Epithelial cell of prostate (primary cell): ENCODE results near the gene DDX43.
"Not testable (repeated sequence)": the region's sequence is repeated elsewhere in the genome, so short reads cannot be mapped to it uniquely, and the experiment has no call there.

Source experiments
- DNase-seq: peaks from one replicate; pipeline ENCODE4 v3.0.0-alpha.2; 2011; ENCODE audit warnings: low read depth, low spot score
- H3K27ac ChIP-seq: fragments of 450-650 bp; 2 replicates; pipeline ENCODE4 v1.5.1; 2017; ENCODE audit warnings: mild to moderate bottlenecking

DDX43 gene

DNA sequence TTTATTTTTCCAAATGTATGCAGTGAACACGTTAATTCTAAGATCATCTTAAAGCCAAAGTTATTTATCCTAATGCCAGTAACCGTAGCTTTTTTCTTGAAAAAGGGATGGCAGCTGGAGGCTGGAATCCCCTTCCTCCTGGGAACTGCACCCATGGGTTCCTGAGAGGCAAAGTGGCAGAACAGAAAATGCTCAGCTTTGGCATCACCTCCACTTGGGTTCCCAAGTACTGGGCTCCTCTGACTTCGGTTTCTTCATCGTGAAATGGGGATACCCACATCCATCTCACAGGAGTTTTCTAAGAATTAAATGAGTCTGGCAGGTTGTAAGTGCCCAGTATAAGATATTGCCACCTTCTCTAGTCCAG lies 6.2 kb upstream of the DDX43 start:
- DNase-seq: no peak
- H3K27ac ChIP-seq: peak overlapping the region; percentile 58

DNA sequence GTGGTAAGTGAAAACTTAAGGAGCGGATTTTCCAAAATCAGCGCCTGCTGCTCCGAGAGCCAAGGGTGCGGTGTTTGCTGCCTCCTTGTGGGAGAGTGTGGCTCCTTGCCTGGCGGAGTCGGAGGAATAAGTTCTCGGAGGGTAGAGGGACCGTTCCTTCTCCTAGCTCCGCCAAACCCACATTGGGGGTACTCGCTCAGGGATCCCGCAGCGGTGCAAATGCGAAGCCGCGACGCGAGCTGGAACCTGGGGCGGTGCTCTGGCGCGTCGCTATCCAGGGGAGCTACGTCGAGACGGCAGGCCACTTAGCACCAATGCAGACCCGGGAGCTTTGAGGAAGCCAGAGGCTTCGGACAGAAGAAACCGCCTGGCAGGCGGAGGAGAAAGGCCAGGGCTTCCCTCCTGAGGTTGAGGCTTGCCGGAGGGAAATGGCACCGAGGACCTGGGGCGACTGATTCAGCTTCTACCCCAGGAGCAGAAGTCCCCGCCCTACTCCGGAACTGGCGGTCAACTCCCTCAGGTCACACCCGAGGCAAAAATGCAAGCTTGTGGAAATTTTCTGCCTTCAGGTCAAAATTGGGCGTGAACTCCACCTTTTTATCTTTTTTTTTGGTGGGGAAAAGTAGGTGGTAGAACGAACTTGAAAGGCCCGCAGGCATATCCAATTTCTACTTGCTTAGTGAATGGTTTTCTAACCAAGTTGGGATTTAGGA lies 5.7 kb upstream of the DDX43 start:
- no peak for DNase-seq
- peak overlapping the region; percentile 58 for H3K27ac ChIP-seq

DNA sequence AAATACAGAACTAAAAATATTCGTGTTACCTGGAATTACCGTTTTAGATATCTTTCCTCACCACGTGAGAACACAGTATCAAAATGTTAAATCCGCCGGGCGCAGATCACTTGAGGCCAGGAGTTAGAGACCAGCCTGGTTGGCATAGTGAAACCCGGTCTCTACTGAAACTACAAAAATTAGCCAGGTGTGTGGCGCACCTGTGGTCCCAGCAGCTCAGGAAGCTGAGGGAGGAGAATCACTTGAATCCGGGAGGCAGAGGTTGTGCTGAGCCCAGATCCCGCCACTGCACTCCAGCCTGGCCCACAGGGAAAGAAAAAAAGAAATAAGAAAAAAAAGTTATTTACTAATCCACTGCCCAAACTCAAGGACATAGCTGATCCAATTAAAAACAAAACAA lies 4.8 kb upstream of the DDX43 start:
- no peak overlapping the region for H3K27ac ChIP-seq
- no peak for DNase-seq

DNA sequence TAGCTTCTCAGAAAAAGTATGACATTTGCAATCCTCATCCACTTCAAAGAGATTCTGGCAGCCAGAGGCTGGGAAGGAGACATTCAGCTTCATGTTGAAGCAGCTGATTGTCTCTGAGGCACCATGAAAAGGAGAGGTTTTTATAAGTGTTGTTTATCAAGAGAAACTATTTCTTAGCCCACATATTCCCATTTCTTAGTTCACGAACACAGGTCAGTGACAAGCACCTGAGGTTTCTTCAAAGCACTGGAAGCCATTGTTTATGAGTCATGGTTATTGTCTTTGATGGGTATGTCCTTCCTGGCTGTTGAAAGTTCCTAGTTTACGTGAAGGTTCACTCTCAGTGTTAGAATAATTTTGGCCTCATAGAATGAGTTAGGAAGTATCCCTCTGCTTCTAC lies 3.0 kb upstream of the DDX43 start:
- H3K27ac ChIP-seq: no peak overlapping the region
- no peak for DNase-seq

DNA sequence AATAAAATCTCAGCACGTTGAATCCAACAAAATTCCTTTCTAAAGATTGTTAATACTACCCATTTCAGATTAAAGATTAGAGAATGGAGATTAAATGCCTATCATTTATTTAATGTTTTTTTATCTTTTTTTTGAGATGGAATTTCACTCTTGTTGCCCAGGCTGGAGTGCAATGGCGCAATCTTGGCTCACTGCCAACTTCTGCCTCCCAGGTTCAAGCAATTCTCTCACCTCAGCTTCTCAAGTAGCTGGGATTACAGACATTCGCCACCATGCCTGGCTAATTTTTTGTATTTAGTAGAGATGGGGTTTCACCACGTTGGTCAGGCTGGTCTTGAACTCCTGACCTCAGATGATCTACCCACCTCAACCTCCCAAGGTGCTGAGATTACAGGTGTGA lies 2.4 kb upstream of the DDX43 start:
- not testable (repeated sequence) for DNase-seq, H3K27ac ChIP-seq

DNA sequence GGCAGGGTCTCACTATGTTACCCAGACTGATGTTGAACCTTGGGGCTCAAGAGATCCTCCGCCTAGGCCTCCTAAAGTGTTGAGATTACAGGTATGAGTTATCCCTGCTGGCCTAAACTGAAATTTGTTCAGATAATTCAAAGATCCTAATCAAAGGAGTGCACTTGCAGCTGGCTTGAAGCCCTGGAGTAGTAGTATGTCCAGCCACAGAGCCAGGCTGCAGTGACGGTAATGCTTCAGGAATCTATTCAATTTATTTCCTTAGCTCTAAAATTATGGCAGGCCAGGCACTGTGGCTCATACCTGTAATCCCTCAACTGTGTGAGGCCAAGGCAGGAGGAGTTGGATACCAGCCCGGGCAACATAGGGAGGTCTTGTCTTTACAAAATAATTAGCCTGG lies 1.4 kb upstream of the DDX43 start:
- DNase-seq: no peak
- H3K27ac ChIP-seq: no peak overlapping the region

DNA sequence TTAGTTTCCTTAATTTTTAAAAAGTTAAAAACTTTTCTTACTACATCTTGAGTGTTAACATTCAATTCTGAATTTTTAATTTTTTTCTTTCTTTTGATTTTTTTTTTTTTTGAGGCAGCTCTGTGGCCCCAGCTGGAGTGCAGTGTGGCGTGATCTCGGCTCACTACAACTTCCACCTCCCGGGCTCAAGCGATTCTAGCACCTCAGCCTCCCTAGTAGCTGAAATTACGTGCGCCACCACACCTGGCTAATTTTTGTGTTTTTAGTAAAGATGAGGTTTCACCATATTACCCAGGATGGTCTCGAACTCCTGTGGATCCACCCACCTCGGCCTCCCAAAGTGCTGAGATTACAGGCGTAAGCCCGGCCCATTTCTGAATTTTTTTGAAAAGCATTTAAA lies 1.2 kb downstream of the DDX43 start:
- H3K27ac ChIP-seq: no peak overlapping the region
- DNase-seq: no peak

DNA sequence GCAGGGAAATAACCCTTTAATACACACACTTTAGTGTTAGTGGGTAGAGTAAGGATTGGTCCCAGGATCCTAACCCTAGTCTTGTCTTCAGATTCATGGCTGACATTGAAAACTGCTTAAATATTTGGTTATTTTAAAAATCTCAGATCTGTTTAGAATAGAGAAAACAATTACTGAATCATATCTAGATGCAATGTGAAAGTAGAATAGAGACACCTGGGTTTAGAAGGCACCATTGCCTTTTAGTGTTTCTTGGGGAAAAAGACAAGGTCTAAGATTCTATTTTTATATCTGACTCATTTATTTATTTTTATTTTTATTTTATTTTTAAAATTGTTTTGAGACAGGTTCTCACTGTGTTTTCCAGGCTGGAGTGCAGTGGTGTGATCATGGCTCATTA lies 6.0 kb downstream of the DDX43 start:
- DNase-seq: no peak
- no peak overlapping the region for H3K27ac ChIP-seq

DNA sequence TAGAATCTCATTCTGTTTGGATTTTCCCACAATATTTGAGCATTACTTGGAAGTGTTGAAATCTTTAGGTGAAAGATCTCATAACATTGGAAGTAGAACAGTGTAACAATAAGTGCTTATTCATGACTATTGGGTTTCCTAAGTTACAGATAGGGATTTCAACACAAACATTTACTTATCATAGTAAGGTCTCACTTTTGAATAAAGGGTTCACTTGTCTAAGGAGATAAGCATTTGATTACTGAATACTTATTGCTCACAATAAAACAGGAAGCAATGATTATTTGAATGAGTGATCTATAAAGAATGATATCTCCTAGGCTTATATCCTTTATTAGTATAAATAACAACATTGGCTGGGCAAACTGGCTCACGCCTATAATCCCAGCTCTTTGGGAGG lies 14.8 kb downstream of the DDX43 start:
- DNase-seq: no peak
- no peak overlapping the region for H3K27ac ChIP-seq

DNA sequence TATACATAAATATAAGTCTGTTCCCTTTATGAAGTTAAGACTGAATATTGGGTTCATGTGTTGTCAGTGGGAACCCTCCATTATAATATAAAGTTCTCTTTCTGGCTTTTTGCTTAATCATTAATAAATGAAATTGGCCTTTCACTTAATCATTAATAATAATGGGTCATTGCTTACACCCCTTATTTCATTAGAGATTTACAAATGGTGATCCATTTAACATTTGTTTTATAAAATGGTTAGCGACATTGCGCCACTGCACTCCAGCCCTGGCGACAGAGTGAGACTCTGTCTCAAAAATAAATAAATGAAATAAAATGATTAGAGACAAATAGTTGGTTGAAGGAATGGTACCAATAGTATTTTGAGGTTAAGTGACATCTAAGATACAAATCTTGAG lies 18.5 kb downstream of the DDX43 start:
- no peak overlapping the region for H3K27ac ChIP-seq
- DNase-seq: no peak

DNA sequence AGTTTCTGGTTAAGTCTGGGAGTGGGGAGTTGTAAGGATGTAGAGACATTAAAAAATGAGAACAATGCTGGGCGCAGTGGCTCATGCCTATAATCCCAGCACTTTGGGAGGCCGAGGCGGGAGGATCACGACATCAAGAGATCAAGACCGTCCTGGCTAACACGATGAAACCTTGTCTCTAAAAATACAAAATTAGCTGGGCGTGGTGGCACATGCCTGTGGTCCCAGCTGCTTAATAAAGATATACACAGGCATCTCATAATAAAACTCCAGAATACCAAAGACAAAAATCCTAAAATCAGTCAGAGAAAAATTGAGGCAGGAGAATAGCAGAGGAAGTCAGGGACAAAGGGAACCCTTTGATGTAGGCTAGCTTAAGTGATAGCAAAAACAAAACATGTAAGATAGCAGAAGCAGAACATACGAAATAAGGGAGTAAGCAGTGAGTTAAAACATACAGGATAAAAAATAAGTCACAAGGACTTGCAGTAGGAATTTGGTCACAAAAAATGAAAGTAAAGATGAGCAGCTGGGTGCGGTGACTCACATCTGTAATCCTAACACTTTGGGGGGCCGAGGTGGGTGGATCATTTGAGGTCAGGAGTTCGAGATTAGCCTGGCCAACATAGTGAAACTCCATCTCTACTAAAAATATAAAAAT lies 23.6 kb downstream of the DDX43 start:
- DNase-seq: no peak
- no peak overlapping the region for H3K27ac ChIP-seq

DNA sequence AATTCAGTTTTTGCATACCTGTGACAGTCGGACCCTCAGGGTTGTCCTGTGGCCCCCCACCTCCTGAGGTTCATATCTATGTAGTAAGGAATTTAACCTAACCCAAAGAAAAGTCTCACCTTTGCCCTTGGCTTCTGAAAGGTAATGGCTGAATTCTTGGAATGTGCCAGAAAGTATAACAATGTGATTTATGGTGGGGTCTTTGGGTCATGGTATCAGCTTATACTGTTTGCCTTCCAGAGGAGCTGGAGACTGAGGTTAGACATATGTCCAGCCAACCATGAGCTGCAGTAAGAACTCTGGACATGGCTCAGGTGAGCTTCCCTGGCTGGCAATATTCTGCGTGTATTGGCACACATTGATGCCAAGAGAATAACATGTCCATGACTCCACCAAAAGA lies 26.9 kb downstream of the DDX43 start:
- DNase-seq: no peak
- no peak overlapping the region for H3K27ac ChIP-seq

DNA sequence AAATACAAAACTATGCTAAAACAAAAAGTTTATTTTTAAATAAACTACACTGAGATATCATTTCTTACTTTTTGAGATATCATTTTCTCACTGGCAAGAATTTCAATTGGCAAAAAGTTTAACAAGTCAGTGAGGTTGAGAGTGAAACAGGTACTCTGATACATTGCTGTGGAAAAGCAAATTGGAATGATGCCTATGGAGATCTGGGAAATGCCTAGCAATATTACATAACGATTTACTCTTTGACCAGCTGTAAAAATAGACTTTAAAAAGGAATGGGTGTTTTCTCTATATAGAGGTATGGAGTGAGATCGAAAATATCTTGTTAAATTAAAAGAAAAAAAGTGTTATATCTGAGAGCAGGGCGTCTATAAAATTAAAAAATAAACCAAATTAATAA lies 40.6 kb downstream of the DDX43 start:
- no peak for DNase-seq
- no peak overlapping the region for H3K27ac ChIP-seq

DNA sequence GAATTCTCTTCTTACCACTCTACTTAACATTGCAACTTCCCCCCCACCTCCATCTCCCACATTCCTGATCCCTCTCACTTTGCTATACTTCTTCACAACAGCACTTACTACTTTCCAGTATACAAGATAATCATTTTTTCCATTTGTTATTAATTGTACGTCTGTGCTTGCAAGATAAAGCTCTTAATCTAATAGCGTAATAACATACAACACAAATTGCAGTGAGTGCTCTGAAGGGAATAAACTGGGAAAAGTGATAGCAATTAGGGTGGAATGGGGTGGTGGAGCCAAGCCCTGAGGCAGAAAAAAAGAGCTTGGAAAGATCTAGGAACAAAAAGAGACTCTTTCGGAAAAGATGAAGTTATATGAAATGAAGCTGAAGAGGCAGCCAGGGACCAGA lies 48.9 kb downstream of the DDX43 start:
- no peak for DNase-seq
- H3K27ac ChIP-seq: no peak overlapping the region

DNA sequence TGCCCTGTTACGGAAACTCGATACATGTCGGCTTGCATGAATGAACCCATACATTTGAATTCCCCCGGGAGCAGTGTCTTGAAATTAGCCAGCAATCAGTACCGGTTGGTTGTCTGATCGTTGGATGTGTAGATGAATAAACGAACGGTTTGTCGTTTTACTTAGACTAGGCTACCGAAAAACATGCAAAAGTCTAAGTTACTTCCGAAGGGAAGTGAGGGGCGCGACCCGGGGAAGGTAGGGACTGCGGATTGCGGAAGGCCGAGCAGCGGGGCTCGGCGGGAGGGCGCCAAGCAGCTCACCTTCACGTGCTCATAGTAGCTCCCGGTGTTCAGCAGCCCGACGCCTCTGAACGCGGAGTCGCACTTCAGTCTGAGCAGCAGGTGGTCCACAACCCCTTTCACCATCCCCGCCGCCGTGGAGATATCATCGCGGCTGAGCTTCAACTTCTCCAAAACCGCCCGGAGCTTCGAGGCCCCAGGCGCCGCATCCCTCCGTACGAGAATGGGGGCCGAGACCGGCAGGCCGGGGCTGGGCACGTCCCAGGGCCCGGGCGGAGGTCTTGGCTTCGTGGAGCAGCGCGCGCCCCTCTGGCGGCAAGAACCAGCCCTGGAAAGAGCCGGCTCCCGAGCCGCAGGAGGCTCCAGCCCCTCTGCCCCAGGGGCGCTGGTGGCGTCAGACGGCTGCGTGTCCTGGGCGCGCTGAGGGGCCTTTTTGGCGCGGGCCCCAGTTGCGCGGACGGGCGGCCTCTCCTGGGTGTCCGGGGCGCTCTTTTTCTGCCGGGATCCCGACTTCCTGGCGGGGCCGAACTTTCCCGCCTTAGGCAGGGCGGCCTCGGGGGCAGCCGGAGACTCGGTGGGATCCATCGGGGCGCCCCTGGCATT lies 56.8 kb downstream of the DDX43 start:
- no peak for DNase-seq
- peak overlapping the region; percentile 40 for H3K27ac ChIP-seq

DNA sequence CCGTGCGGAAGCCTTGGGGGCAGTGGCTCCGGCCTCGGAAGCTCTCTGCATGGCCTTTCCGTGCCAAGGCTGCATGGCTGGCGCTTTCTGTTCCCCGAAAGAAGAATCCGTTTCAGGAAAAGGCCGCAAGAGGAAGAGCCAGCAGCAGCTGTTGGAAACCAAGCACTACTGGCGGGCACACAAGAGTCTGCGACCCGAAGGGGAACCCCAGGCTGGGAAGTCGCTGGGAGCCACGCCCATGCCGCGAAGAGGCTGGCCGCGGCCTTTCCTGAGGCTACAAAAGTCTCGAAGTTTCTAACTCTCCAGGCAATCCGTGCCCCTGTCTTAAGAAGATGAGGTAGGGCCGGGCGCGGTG lies 57.5 kb downstream of the DDX43 start, which contains the start of gene CGAS:
Gene CGAS (minus strand): TSS at position 191 of the 355 bp plus-strand sequence. CDS start 116 bp downstream, at position 75.
- no peak for DNase-seq
- peak within 1 kb of the TSS; percentile 40 for H3K27ac ChIP-seq

DNA sequence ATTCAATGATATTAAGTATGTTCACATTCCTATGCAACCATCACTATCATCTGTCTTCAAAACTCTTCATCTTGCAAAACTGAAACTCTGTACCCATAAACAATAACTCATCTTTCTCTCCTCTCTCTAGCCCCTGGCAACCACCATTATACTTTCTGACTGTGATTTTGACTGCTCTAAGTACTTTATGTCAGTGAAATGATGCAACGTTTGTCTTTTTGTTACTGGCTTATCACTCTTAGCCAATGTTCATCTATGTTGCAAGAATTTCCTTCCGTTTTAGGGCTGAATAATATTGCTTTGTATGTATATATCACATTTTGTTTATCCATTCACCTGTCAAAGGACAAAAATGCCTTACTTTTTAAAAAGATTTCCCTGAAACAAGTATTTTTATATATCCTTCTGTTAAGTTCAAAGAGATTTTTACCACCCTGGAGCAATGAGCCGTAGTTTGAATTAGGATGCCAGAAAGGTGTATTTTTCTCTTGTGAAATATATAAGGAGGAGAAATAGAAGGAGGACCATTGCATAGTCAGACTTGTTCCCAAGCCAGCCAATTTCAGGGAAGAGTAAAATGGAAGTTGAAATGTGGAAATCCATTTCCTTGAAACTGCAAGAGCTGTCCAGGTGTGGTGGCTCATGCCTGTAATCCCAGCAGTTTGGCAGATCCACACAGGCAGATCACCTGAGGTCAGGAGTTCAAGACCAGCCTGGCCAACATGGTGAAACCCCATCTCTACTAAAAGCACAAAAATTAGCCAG lies 61.4 kb downstream of the DDX43 start:
- peak overlapping the region; percentile 69 for H3K27ac ChIP-seq
- no peak for DNase-seq

DNA sequence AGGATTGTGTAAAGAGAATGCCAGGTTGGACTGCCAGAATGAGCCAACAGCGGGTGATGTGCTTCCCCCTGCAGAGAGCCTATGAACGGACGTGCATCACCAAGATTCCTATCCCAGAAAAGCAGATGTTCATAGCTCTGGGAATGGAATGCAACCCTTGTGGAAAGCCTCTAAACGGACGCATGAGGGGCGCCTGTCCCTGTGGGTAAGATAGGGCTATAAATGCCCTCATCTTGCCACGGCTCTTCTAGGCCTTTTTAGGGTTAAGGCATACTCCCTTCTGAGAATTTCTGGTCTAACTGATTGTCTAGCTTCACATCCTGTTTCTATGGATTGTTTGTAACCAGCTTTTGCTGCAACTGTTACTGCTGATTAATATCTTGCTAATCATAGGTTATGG lies 64.8 kb downstream of the DDX43 start:
- not testable (repeated sequence) for DNase-seq, H3K27ac ChIP-seq

DNA sequence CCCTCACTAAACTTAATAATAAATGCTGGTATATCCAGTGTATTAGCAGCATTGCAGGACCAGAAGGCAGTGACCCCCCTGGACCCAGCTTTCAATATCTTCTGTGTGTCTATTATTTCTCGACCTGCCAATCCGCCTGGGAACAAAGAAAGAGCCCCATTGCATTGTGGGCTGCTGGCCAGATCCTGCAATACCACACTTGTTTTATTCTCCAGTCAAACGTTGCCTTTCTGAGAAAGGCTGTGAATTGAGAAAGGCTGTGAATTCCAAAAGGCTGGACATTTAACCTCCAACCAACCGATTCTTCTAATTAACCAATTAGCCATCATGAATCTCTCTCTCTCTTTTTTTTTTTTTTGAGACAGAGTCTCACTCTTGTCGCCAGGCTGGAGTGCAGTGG lies 65.4 kb downstream of the DDX43 start:
- no peak overlapping the region for H3K27ac ChIP-seq
- no peak for DNase-seq

DNA sequence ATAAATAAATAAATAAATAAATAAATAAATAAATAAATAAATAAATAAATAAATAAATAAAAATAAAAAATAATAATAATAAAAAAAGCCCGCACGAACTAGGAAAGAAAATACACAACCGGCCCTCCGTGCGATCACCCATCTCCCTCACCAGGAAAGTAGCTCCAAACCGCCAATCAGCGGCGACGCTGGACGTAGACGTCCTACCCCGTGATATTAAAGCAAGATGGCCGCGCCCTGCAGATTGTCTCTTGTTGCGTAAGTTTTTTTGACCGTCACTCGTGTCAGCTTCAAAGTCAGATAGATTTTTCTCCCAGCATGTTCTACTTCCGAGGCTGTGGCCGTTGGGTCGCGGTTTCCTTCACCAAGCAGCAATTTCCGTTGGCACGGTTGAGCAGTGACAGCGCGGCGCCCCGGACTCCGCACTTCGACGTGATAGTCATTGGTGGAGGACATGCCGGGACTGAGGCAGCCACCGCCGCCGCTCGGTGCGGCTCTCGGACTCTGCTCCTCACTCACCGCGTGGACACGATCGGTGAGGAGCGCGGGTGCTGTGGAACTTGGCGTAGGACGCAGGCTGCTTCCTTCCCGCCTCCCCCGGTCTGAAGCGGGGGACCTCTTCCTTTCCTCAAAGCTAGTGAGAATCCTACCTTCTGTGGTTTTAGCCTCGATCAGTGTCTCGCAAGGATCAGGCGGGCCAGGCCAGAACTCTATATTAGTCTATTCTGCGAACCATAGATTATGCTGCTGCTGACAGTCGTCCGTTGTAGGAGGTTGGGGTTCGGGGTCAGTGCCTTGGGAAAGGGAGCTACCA lies 67.1 kb downstream of the DDX43 start, which contains the start of gene MTO1:
Gene MTO1 (plus strand): TSS at position 201 of the 814 bp plus-strand sequence. CDS start 118 bp downstream, at position 319.
- H3K27ac ChIP-seq: peak within 1 kb of the TSS; percentile 95
- DNase-seq: peak; percentile 48
